Liver (tissue), 3 donors: ENCODE results near the gene POP4.

Experiments
- JUND ChIP-seq, 2 donors: IDR thresholded peaks; 2 replicates each; pipeline ENCODE4 v1.6.1; 2016; ENCODE audit warnings: antibody characterized with exemption in 2 of 2
- RAD21 ChIP-seq, 2 donors: IDR thresholded peaks; 2 replicates each; pipeline ENCODE4 v1.6.1; 2016; ENCODE audit warnings: antibody characterized with exemption in 2 of 2, mild to moderate bottlenecking in 2 of 2
- REST ChIP-seq: IDR thresholded peaks from 2 replicates; pipeline ENCODE4 v1.6.1; 2016; ENCODE audit warnings: antibody characterized with exemption, mild to moderate bottlenecking
- YY1 ChIP-seq: IDR thresholded peaks from 2 replicates; pipeline ENCODE4 v1.6.1; 2016; ENCODE audit warnings: antibody characterized with exemption, mild to moderate bottlenecking
- TF ChIP-seq, protein P1 (sequence below): fragments of 150-350 bp; IDR thresholded peaks from 2 replicates; pipeline ENCODE4 v1.5.1; 2017; ENCODE audit warnings: improper control_type of control experiment, low read depth, low read length; ENCODE audit not compliant: missing input control
- TF ChIP-seq, protein P2 (sequence below): IDR thresholded peaks from 2 replicates; pipeline ENCODE4 v1.6.1; 2016; ENCODE audit warnings: antibody characterized with exemption
- donor health status: healthy.
- donor health status: healthy.

- TF ChIP-seq YY1 = no peak
- TF ChIP-seq RAD21 (IDR thresholded peaks at IDR 0.05) = no peak
- TF ChIP-seq REST = no peak
- TF ChIP-seq, protein P1, sequence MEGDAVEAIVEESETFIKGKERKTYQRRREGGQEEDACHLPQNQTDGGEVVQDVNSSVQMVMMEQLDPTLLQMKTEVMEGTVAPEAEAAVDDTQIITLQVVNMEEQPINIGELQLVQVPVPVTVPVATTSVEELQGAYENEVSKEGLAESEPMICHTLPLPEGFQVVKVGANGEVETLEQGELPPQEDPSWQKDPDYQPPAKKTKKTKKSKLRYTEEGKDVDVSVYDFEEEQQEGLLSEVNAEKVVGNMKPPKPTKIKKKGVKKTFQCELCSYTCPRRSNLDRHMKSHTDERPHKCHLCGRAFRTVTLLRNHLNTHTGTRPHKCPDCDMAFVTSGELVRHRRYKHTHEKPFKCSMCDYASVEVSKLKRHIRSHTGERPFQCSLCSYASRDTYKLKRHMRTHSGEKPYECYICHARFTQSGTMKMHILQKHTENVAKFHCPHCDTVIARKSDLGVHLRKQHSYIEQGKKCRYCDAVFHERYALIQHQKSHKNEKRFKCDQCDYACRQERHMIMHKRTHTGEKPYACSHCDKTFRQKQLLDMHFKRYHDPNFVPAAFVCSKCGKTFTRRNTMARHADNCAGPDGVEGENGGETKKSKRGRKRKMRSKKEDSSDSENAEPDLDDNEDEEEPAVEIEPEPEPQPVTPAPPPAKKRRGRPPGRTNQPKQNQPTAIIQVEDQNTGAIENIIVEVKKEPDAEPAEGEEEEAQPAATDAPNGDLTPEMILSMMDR = no peak
- TF ChIP-seq, protein P2, sequence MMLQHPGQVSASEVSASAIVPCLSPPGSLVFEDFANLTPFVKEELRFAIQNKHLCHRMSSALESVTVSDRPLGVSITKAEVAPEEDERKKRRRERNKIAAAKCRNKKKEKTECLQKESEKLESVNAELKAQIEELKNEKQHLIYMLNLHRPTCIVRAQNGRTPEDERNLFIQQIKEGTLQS = no peak
- no peak for TF ChIP-seq JUND (IDR thresholded peaks at IDR 0.05)
Observed at GRCh38 chr19:29636553-29637360, 30.7 kb downstream of the POP4 start.
